ENCODE results near the gene SND1.

SND1 gene

GRCh38 chr7:128120976-128121490 is 469.0 kb downstream of the SND1 start:
- DNase-seq: no peak
- TF ChIP-seq CTCF (IDR thresholded peaks at IDR 0.05; ENCODE audit: low read length) (no peak), EZH2 (optimal IDR thresholded peaks at IDR 0.05; ENCODE audit: low read depth, low read length) (no peak), EZH2phosphoT487 (IDR thresholded peaks at IDR 0.05; ENCODE audit: low read length) (no peak)
- Histone ChIP-seq H3K4me1 (ENCODE audit: low read length) (no peaks in the 10 kb centered on the region), H3K9me3 (replicated peaks; ENCODE audit: insufficient read depth, low read length) (no peaks in the 10 kb centered on the region), H3K79me2 (ENCODE audit: low read length) (no peaks in the 10 kb centered on the region), H3K4me3 (ENCODE audit: low read length) (no peak overlapping the region), H3F3A (ENCODE audit: insufficient read depth, low read length) (no peaks in the 10 kb centered on the region), H3K36me3 (replicated peaks; ENCODE audit: insufficient read depth, low read length) (no peaks in the 10 kb centered on the region), H4K20me1 (ENCODE audit: insufficient read depth, low read length) (no peaks in the 10 kb centered on the region), H3K27me3 (replicated peaks; ENCODE audit: insufficient read depth, low read length) (no peaks in the 10 kb centered on the region), H3K4me2 (ENCODE audit: low read depth, low read length) (no peak overlapping the region), H2AFZ (ENCODE audit: low read length) (no peak overlapping the region), H3K9me2 (replicated peaks; ENCODE audit: insufficient read depth, low read length) (no peaks in the 10 kb centered on the region), H3K27ac (ENCODE audit: low read length) (no peak overlapping the region), H3K9ac (ENCODE audit: low read length) (no peak overlapping the region)

- H3K36me3 ChIP-seq (replicated peaks; ENCODE audit: insufficient read depth, low read length): no peaks in the 10 kb centered on the region
- no peak for TF ChIP-seq CTCF (IDR thresholded peaks at IDR 0.05; ENCODE audit: low read length)
- TF ChIP-seq EZH2phosphoT487 (IDR thresholded peaks at IDR 0.05; ENCODE audit: low read length): no peak
- TF ChIP-seq EZH2 (optimal IDR thresholded peaks at IDR 0.05; ENCODE audit: low read depth, low read length): no peak
- H3F3A ChIP-seq (ENCODE audit: insufficient read depth, low read length): no peaks in the 10 kb centered on the region
- no peak for DNase-seq
- no peaks in the 10 kb centered on the region for H3K79me2 ChIP-seq (ENCODE audit: low read length)
- no peaks in the 10 kb centered on the region for H3K9me2 ChIP-seq (replicated peaks; ENCODE audit: insufficient read depth, low read length)
- no peaks in the 10 kb centered on the region for H3K9me3 ChIP-seq (replicated peaks; ENCODE audit: insufficient read depth, low read length)
- no peaks in the 10 kb centered on the region for H3K4me1 ChIP-seq (ENCODE audit: low read length)
- H2AFZ ChIP-seq (ENCODE audit: low read length): no peak overlapping the region
- H3K27ac ChIP-seq (ENCODE audit: low read length): no peak overlapping the region
- no peaks in the 10 kb centered on the region for H3K27me3 ChIP-seq (replicated peaks; ENCODE audit: insufficient read depth, low read length)
- no peak overlapping the region for H3K9ac ChIP-seq (ENCODE audit: low read length)
- no peak overlapping the region for H3K4me3 ChIP-seq (ENCODE audit: low read length)
- H3K4me2 ChIP-seq (ENCODE audit: low read depth, low read length): no peak overlapping the region
- no peaks in the 10 kb centered on the region for H4K20me1 ChIP-seq (ENCODE audit: insufficient read depth, low read length)
These were observed 469.9 kb downstream of the SND1 start for GRCh38 chr7:128121711-128122530.

GRCh38 chr7:128122576-128123290 is 470.7 kb downstream of the SND1 start:
- Histone ChIP-seq H3K27ac (ENCODE audit: low read length) (no peak overlapping the region), H3K9me2 (replicated peaks; ENCODE audit: insufficient read depth, low read length) (no peaks in the 10 kb centered on the region), H3K9ac (ENCODE audit: low read length) (no peak overlapping the region), H3F3A (ENCODE audit: insufficient read depth, low read length) (no peaks in the 10 kb centered on the region), H4K20me1 (ENCODE audit: insufficient read depth, low read length) (no peaks in the 10 kb centered on the region), H3K27me3 (replicated peaks; ENCODE audit: insufficient read depth, low read length) (no peaks in the 10 kb centered on the region), H3K4me2 (ENCODE audit: low read depth, low read length) (no peak overlapping the region), H3K36me3 (replicated peaks; ENCODE audit: insufficient read depth, low read length) (no peaks in the 10 kb centered on the region), H3K4me1 (ENCODE audit: low read length) (no peaks in the 10 kb centered on the region), H3K9me3 (replicated peaks; ENCODE audit: insufficient read depth, low read length) (no peaks in the 10 kb centered on the region), H2AFZ (ENCODE audit: low read length) (no peak overlapping the region), H3K79me2 (ENCODE audit: low read length) (no peaks in the 10 kb centered on the region), H3K4me3 (ENCODE audit: low read length) (no peak overlapping the region)
- TF ChIP-seq EZH2phosphoT487 (IDR thresholded peaks at IDR 0.05; ENCODE audit: low read length) (no peak), CTCF (IDR thresholded peaks at IDR 0.05; ENCODE audit: low read length) (no peak), EZH2 (optimal IDR thresholded peaks at IDR 0.05; ENCODE audit: low read depth, low read length) (no peak)
- no peak for DNase-seq

Measured in MM.1S (cell line).